Stimulated activated CD8-positive, alpha-beta memory T cell treated with anti-CD3 and anti-CD28 coated beads, Interleukin-7, amount 100 ng/mL, for 4 hours (primary cell): ENCODE results near the gene C1S.

Experiments used
- DNase-seq, 2 donors: peaks; one replicate each; pipeline ENCODE4 v3.0.0-alpha.2; 2020; ENCODE audit warnings: low read depth in 2 of 2

The C1S gene

GRCh38 chr12:7075939-7076338, 15.4 kb downstream of the C1S start:
- DNase-seq: no peak

GRCh38 chr12:7076493-7076892, 16.0 kb downstream of the C1S start:
- no peak for DNase-seq

GRCh38 chr12:7078163-7078562, 17.6 kb downstream of the C1S start:
- DNase-seq: no peak

- no peak for DNase-seq
Measured at GRCh38 chr12:7079826-7080125, 19.3 kb downstream of the C1S start.

- no peak for DNase-seq
Measured at GRCh38 chr12:7081037-7081436, 20.5 kb downstream of the C1S start.

GRCh38 chr12:7083125-7083524, 22.6 kb downstream of the C1S start:
- DNase-seq: no peak

- no peak for DNase-seq
Measured at GRCh38 chr12:7089196-7089871, 28.8 kb downstream of the C1S start.

GRCh38 chr12:7090222-7090998, 29.9 kb downstream of the C1S start:
- DNase-seq: no peak

- DNase-seq: no peak
Measured at GRCh38 chr12:7091171-7091570, 30.7 kb downstream of the C1S start.

GRCh38 chr12:7091660-7092228, 31.2 kb downstream of the C1S start:
- no peak for DNase-seq

- DNase-seq: peak; percentile 37 to 56
Measured at GRCh38 chr12:7092229-7092985, 31.9 kb downstream of the C1S start, which contains the start of gene C1R. TSS of gene C1R (minus strand) at chr12:7092445. CDS start at chr12:7092388, 57 bp downstream.

- DNase-seq: no peak
Measured at GRCh38 chr12:7092986-7093460, 32.5 kb downstream of the C1S start.

GRCh38 chr12:7093486-7093885, 33.0 kb downstream of the C1S start:
- DNase-seq: no peak

GRCh38 chr12:7093892-7094291, 33.4 kb downstream of the C1S start:
- no peak for DNase-seq

- no peak for DNase-seq
Measured at GRCh38 chr12:7096006-7096932, 35.8 kb downstream of the C1S start.

GRCh38 chr12:7096979-7097378, 36.5 kb downstream of the C1S start:
- no peak for DNase-seq

- DNase-seq: no peak
Measured at GRCh38 chr12:7099290-7099996, 38.9 kb downstream of the C1S start.

GRCh38 chr12:7100239-7100638, 39.7 kb downstream of the C1S start:
- DNase-seq: no peak

- no peak for DNase-seq
Measured at GRCh38 chr12:7101047-7101693, 40.7 kb downstream of the C1S start.

- no peak for DNase-seq
Measured at GRCh38 chr12:7101694-7102131, 41.2 kb downstream of the C1S start.
